Psoas muscle (tissue), 8 donors: ENCODE results near the gene PAM16. TPM values are rescaled to one million over a fixed set of nuclear protein-coding genes. Genes with fewer than 3 reads are reported as not detected.

Source experiments
- ATAC-seq, 4 donors: fragments of 200-7000 bp; cut with Tn5 transposase; one replicate each; pipeline ENCODE4 v1.9.1; 2020; ENCODE audit warnings: moderate library complexity in 3 of 4, mild to moderate bottlenecking in 2 of 4
- DNase-seq, 2 donors: peaks; one replicate each; pipeline ENCODE4 v3.0.0-alpha.2; 2020
- H3K27ac ChIP-seq: fragments of 200-600 bp; one replicate; pipeline ENCODE4 v1.8.0; 2022
- H3K27me3 ChIP-seq, 3 donors: fragments of 200-600 bp in 1 of 3; one replicate each; pipeline versions ENCODE4 v1.6.1 to v1.8.0; 2013 to 2022; ENCODE audit warnings: low read length in 2 of 3, mild to moderate bottlenecking in 2 of 3, moderate library complexity in 1 of 3; ENCODE audit not compliant: insufficient read depth in 3 of 3
- H3K36me3 ChIP-seq, 2 donors: fragments of 200-600 bp in 1 of 2; one replicate each; pipeline versions ENCODE4 v1.6.1 to v1.8.0; 2013 to 2022; ENCODE audit warnings: low read depth in 1 of 2, mild to moderate bottlenecking in 1 of 2, moderate library complexity in 1 of 2; ENCODE audit not compliant: insufficient read depth in 1 of 2
- H3K4me1 ChIP-seq: fragments of 200-600 bp; one replicate; pipeline ENCODE4 v1.8.0; 2022
- H3K4me3 ChIP-seq: fragments of 200-600 bp; one replicate; pipeline ENCODE4 v1.8.0; 2022; ENCODE audit warnings: mild to moderate bottlenecking
- H3K9me3 ChIP-seq: fragments of 200-600 bp; one replicate; pipeline ENCODE4 v1.8.0; 2022
- WGBS, 3 donors: extraction: QIAGEN DNeasy Blood & Tissue Kit; methylation state at CpG; one replicate each; pipeline versions ENCODE4 v1.1.6 to v1.1.7; 2013; 5-methylcytosine and 5-hydroxymethylcytosine counted together
- intact Hi-C, 2 donors: fragments of 100-400 bp; cut with DNase I; formaldehyde crosslinking; loops; one replicate each; pipeline versions ENCODE4 v1.11.0 to v1.14.2; 2022
- polyA plus RNA-seq, 3 donors: library from polyadenylated mRNA; stranded (reverse); fragments of 200-250 nt; gene quantifications; one replicate each; pipeline ENCODE4 v1.2.3, GENCODE V29; 2013
- total RNA-seq, 4 donors: library from RNA; stranded (reverse); fragmentation: NEBNext Ultra II Directional in 2 of 4; extraction: Animal tissue kit (Norgen Biotek cat#: 25700) in 2 of 4; gene quantifications; one replicate each; pipeline versions ENCODE4 v1.2.1 to v1.2.4, GENCODE V29; 2021 to 2023
- TF ChIP-seq, protein P1 (sequence below): fragments of 200-600 bp; IDR thresholded peaks from one replicate; pipeline ENCODE4 v1.8.0; 2022; ENCODE audit warnings: antibody characterized with exemption
- donor health status: healthy with polysubstance abuse.
- donor health status: DM: no; HTN: no; CAD: no; lungs with moderate emphysema.
- donor health status: Bipolar disorder and iron deficiency.
- donor health status: healthy.
- donor health status: DM: yes; HTN: yes; CAD: no.
- donor health status: DM: no; HTN: no; CAD: no.
- donor health status: DM: no; HTN: no; CAD: no.
- donor health status: DM: yes; HTN: yes; CAD: no.

The PAM16 gene
- total and polyA plus RNA-seq, 7 donors = 60.5 to 163 (median 84.2) TPM

DNA sequence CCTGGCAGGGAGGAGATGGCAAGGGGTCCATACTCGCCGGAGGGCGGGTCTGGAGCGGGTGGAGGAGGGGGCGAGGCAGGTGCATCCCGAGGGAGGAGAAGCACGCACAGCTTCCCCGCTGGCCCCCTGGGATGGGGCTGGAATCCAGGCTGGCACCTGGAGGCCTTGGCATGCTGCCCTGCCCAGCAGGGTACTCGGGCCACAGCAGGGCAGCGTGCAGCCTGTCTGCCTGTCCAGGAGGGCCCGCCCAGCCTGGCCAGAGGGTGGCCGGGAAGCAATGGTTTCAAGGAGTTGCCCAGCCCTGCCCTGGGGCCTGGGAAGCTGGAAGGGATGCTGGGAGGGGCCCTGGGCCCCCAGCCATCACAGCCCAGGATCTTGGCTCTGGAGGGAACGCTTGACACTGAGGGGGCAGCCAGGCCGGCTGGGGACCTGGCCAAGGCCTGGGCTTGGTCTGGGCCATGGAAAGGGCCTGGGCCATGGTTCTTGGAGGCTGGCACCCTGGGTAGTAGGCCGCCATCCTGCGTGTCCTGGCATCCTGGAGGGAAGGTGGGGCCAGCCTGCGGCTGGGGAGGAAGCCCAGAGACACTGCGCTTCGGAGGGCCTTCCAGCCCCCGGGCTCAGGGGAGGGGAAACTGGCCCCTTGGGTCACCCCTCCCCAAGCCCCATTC is 34.1 kb downstream of the PAM16 start:
- Histone ChIP-seq H3K9me3 (no peaks in the 10 kb centered on the region), H3K27ac (peak overlapping the region; percentile 61), H3K4me3 (peak overlapping the region; percentile 71), H3K27me3 (peaks cover 0 to 39% (median 5%) of the 10 kb centered on the region in 3 donors), H3K36me3 (no peaks in the 10 kb centered on the region), H3K4me1 (peaks cover 5% of the 10 kb centered on the region)
- intact Hi-C loops = no loop called here
- ATAC-seq (peak; percentile 20 to 38 (median 30)), DNase-seq (peak; percentile 65 to 66)
- TF ChIP-seq, protein P1, sequence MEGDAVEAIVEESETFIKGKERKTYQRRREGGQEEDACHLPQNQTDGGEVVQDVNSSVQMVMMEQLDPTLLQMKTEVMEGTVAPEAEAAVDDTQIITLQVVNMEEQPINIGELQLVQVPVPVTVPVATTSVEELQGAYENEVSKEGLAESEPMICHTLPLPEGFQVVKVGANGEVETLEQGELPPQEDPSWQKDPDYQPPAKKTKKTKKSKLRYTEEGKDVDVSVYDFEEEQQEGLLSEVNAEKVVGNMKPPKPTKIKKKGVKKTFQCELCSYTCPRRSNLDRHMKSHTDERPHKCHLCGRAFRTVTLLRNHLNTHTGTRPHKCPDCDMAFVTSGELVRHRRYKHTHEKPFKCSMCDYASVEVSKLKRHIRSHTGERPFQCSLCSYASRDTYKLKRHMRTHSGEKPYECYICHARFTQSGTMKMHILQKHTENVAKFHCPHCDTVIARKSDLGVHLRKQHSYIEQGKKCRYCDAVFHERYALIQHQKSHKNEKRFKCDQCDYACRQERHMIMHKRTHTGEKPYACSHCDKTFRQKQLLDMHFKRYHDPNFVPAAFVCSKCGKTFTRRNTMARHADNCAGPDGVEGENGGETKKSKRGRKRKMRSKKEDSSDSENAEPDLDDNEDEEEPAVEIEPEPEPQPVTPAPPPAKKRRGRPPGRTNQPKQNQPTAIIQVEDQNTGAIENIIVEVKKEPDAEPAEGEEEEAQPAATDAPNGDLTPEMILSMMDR = no peak
- 18 to 24% (median 22%) methylated on average over 13 to 20 of the region's 20 CpGs for WGBS, 3 donors

DNA sequence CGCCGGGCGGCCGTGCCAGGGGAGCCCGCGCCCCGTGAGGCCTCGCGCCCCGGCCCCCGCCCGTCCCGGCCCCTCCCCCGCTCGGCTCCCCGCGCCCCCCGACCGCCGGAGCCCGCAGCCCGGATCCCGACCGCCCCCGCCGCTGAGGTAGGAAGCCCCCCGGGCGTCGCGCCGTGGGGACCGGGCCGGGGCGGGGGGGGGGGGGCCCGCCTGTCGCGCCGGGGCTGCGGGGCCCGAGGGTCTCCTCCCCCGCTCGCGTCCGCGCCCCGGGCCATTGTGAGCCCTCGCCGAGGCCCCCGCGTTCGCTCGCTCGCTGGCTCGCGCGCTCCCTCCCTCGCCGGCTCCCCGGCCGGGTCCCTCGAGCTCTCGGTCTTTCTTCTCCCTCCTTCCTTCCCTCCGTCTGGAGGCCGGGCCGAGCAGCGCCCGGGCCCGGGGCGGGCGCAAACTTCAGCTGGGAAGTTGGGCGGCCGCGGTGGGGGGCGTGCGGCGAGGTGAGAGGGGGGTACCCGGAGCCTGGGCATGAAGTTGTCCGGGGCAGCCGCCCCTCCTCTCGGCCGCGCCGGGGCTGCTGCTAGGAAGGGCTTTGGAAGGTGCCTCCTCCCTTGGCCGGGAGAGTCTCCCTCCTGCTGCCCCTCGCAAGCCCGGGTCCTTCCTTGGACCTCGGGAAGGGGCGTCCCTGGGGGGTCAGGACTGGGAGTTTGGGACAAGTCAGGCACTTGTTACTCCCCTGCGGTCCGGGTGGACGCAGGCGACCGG is 34.8 kb downstream of the PAM16 start:
- 1 to 5% (median 2%) methylated on average over 29 to 88 of the region's 93 CpGs for WGBS, 3 donors
- peaks cover 0 to 39% (median 5%) of the 10 kb centered on the region in 3 donors for H3K27me3 ChIP-seq
- peak in 1 of 2 donors; percentile 60 for DNase-seq
- TF ChIP-seq, protein P1 = no peak
- peak overlapping the region; percentile 61 for H3K27ac ChIP-seq
- peak in 2 of 4 donors; percentile 3 to 16 for ATAC-seq
- no peaks in the 10 kb centered on the region for H3K9me3 ChIP-seq
- peaks cover 5% of the 10 kb centered on the region for H3K4me1 ChIP-seq
- peak overlapping the region; percentile 71 for H3K4me3 ChIP-seq
- H3K36me3 ChIP-seq = no peaks in the 10 kb centered on the region
- intact Hi-C loops = no loop called here

DNA sequence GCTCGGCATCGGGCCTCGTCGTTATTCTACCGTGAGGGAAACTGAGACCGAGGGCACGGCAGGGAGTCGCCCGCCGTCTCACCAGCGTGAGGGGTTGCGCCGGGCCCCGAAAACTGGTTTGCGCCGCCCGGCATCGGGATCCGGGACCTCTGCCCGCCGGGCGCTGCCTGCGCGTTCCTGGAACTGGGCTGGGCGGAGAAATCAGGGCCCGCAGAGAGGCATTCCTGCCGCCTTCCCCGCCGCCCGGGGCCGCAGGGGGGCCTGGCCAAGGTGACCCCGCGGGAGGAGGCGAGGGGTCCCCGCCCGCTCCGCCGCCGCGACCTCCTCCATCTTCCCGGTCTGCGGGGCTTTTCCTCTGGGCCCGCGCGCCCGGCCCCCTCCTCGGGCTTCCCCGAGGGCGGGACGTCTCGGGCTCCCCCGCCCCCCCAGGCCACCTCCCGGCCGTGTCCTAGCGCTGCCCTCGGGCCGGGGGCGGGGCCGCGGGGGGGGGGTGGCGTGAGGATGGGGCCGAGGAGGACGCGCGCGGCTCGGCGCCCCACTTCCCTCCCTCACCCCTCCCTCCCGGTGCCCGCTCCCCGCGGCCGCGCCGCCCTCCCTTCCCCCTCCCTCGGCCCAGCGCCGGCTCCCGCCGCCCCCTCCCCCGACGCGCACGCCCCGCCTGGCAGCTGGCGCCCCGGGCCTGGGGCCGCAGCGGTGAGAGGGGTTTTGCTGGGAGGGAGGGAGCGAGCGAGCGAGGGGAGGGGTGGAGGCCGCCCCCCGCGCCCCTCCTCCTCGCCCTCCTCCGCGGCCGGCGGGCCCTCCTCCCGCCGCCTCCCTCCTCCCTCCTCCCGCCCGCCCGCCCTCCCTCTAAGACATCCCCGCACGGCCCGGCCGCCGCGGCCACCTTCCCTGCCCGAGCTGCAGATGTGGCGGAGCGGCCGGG is 35.7 kb downstream of the PAM16 start, which contains the start of gene GLIS2:
GLIS2 (plus strand) TSS at position 882 of the 922 bp plus-strand sequence. CDS start 16,214 bp downstream, outside the sequence.
- DNase-seq (peak; percentile 75 to 80), ATAC-seq (peak; percentile 42 to 61 (median 47))
- Histone ChIP-seq H3K27ac (peak within 1 kb of the TSS; percentile 74), H3K36me3 (no peaks in the 10 kb centered on the region), H3K27me3 (peaks cover 0 to 39% (median 5%) of the 10 kb centered on the region in 3 donors), H3K4me3 (peak within 1 kb of the TSS; percentile 71), H3K9me3 (no peaks in the 10 kb centered on the region), H3K4me1 (peaks cover 5% of the 10 kb centered on the region)
- TF ChIP-seq, protein P1 = no peak
- intact Hi-C loops = no loop called here
- 1 to 2% (median 2%) methylated on average over 28 to 107 of the region's 115 CpGs for WGBS, 3 donors

DNA sequence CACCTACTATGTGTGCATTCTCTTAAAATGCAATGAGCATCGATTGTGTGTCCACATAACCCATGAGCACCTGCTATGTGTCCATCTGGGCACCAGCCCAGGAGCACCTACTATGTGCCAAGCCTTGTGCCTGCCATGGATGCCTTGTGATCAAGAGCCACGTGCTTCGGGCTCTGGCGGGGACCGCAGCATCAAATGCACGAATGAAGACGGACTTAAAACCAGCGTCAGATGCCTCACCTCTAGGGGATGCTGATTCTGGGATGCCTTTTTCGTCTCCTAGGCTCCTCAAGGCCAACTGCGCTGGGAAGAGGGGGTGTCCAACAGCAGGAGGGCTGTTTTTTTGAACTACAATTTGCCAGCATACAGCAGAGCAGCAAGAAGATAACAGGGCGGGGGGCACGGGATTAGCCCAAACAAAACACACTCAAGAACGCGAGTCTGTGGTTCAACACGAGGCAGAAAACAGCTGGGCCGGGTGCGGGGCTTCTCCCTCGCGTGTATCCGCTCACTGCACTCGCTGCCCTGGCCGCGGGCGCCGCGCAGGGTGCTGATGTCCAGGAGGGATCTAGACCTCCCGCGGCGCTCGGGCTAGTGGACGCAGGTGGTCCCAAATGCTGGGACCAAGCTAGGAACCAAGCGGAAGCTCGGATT is 36.5 kb downstream of the PAM16 start:
- peak in 1 of 2 donors; percentile 61 for DNase-seq
- H3K4me1 ChIP-seq = peaks cover 5% of the 10 kb centered on the region
- 3 to 5% (median 3%) methylated on average over 33 of the region's 33 CpGs for WGBS, 3 donors
- H3K27ac ChIP-seq = peak overlapping the region; percentile 74
- ATAC-seq = peak in 2 of 4 donors; percentile 3 to 15
- H3K9me3 ChIP-seq = no peaks in the 10 kb centered on the region
- TF ChIP-seq, protein P1 = no peak
- no peaks in the 10 kb centered on the region for H3K36me3 ChIP-seq
- H3K4me3 ChIP-seq = peak overlapping the region; percentile 65
- intact Hi-C loops = no loop called here
- H3K27me3 ChIP-seq = peaks cover 0 to 35% (median 5%) of the 10 kb centered on the region in 3 donors
